ENCODE results near the gene JAZF1.

GRCh38 chr7:27897441-27897847 is 283.2 kb downstream of the JAZF1 start:
- no peak for TF ChIP-seq YY1 (IDR thresholded peaks at IDR 0.05; ENCODE audit: insufficient read depth, insufficient read length)
- no peak for TF ChIP-seq SUZ12 (IDR thresholded peaks at IDR 0.05; ENCODE audit: extremely low read depth, insufficient read depth, insufficient read length)
